K562 (cell line): ENCODE data around the gene ZMYND8. TPM values are rescaled to one million over a fixed set of nuclear protein-coding genes. Genes with fewer than 3 reads are reported as not detected.

Experiments used
- ATAC-seq: fragments of 200-7000 bp; cut with Tn5 transposase; 3 replicates; pipeline ENCODE4 v1.9.1; 2020; ENCODE audit warnings: moderate library complexity
- BruUV-seq: library from RNA; stranded (reverse); fragments of 400-500 nt; replicated peaks from 2 replicates; lab custom pipeline; 2021; lab: Mats Ljungman, UMichigan
- CTCF ChIA-PET: fragments of 300-600 bp; formaldehyde crosslinking; extraction: SDS; loops from one replicate; lab custom pipeline; 2021; ENCODE audit warnings: low intra/inter-chr PET ratio; lab: Yijun Ruan, JAX
- POLR2A ChIA-PET: fragments of 300-600, 350-650 bp; sonication (Branson Sonifier 250); formaldehyde crosslinking; extraction: SDS; loops from one replicate; lab custom pipeline; 2021; ENCODE audit warnings: antibody characterized with exemption, inconsistent platforms; lab: Yijun Ruan, JAX
- DNase-seq, 4 experiments: peaks; one replicate each; pipeline versions ENCODE4 v3.0.0 to v3.0.0-alpha.2; 2011 to 2018; ENCODE audit warnings: low spot score in 3 of 4, mixed read lengths in 3 of 4; ENCODE audit errors: extremely low read depth in 1 of 4
- FAIRE-seq: peaks from 2 replicates; lab custom pipeline; 2011; peaks lifted over from hg19 to GRCh38; lab: Jason Lieb, UNC
- H2AFZ ChIP-seq: 2 replicates; pipeline ENCODE4 v1.6.0; 2011; ENCODE audit warnings: low read depth, low read length, control low read depth, inconsistent platforms
- H3K27ac ChIP-seq: fragments of 200-600 bp; 3 replicates; pipeline ENCODE4 v1.8.0; 2011; ENCODE audit warnings: low read depth, mild to moderate bottlenecking, control low read depth, inconsistent platforms, low read length, moderate library complexity, mixed read lengths; ENCODE audit errors: extremely low read depth
- H3K27me3 ChIP-seq, 2 experiments: fragments of 300-600 bp in 1 of 2; 2 replicates in 1 of 2; 3 replicates in 1 of 2; pipeline versions ENCODE4 v1.6.0 to v1.8.0; 2011; ENCODE audit warnings: inconsistent platforms in 2 of 2, low read length in 2 of 2, mild to moderate bottlenecking in 1 of 2, mixed read lengths in 1 of 2, moderate library complexity in 1 of 2; ENCODE audit not compliant: control insufficient read depth in 2 of 2, insufficient read depth in 2 of 2
- H3K36me3 ChIP-seq: fragments of 300-600 bp; 3 replicates; pipeline ENCODE4 v1.8.0; 2011; ENCODE audit warnings: mild to moderate bottlenecking, low read length, inconsistent platforms; ENCODE audit not compliant: control insufficient read depth, insufficient read depth
- H3K4me1 ChIP-seq, 2 experiments: fragments of 200-600 bp in 1 of 2; replicated peaks in 1 of 2; 2 replicates in 1 of 2; 3 replicates in 1 of 2; pipeline versions ENCODE4 v1.5.1 to v1.8.0; 2011; ENCODE audit warnings: inconsistent platforms in 2 of 2, low read length in 2 of 2, mild to moderate bottlenecking in 1 of 2, mixed read lengths in 1 of 2, moderate library complexity in 1 of 2; ENCODE audit not compliant: control insufficient read depth in 2 of 2, insufficient read depth in 2 of 2
- H3K4me2 ChIP-seq: 2 replicates; pipeline ENCODE4 v1.6.1; 2011; ENCODE audit warnings: low read length, control low read depth, inconsistent platforms, mixed read lengths; ENCODE audit not compliant: insufficient read depth
- H3K4me3 ChIP-seq: fragments of 200-600 bp; sonication (generic), shearing (Covaris generic); 2 replicates; pipeline ENCODE4 v1.5.1; 2016; ENCODE audit warnings: control low read depth, inconsistent platforms
- H3K79me2 ChIP-seq: fragments of 200-600 bp; 3 replicates; pipeline ENCODE4 v1.8.0; 2011; ENCODE audit warnings: low read length, inconsistent platforms; ENCODE audit not compliant: control insufficient read depth, insufficient read depth
- H3K9ac ChIP-seq, 2 experiments: 2 replicates each; pipeline versions ENCODE4 v1.6.0 to v1.6.1; 2011; ENCODE audit warnings: low read depth in 2 of 2, low read length in 2 of 2, control low read depth in 1 of 2, inconsistent platforms in 1 of 2, mild to moderate bottlenecking in 1 of 2, mixed read lengths in 1 of 2; ENCODE audit not compliant: insufficient read depth in 1 of 2
- H3K9me1 ChIP-seq: one replicate; pipeline ENCODE4 v1.6.0; 2011; ENCODE audit warnings: inconsistent platforms, mild to moderate bottlenecking, low read length, moderate library complexity; ENCODE audit not compliant: control insufficient read depth, insufficient read depth
- H3K9me3 ChIP-seq: replicated peaks from 2 replicates; pipeline ENCODE4 v1.5.1; 2011; ENCODE audit warnings: low read depth, low read length, inconsistent platforms; ENCODE audit not compliant: control insufficient read depth, insufficient read depth
- H4K20me1 ChIP-seq: replicated peaks from 2 replicates; pipeline ENCODE4 v1.6.1; 2011; ENCODE audit warnings: low read length, inconsistent platforms, mixed read lengths; ENCODE audit not compliant: control insufficient read depth, insufficient read depth
- ZNF263 ChIP-seq: sonication (generic); formaldehyde crosslinking; IDR thresholded peaks from 2 replicates; pipeline ENCODE4 v1.8.0; 2022; ENCODE audit warnings: mild to moderate bottlenecking, missing genetic modification reagents, borderline replicate concordance
- WGBS: fragments of 100-300 bp; shearing (Covaris generic); methylation state at CpG from one replicate; pipeline ENCODE4 v1.1.6; 2016; ENCODE audit warnings: low coverage, mixed read lengths; ENCODE audit not compliant: insufficient coverage; ENCODE audit errors: missing lambda C conversion rate; 5-methylcytosine and 5-hydroxymethylcytosine counted together
- in situ Hi-C: fragments of 300-500 bp; cut with MboI; formaldehyde crosslinking; loops from 4 replicates; pipeline ENCODE4 v1.15.0; 2018; ENCODE audit warnings: inconsistent platforms, mixed read lengths
- intact Hi-C: fragments of 100-400 bp; cut with micrococcal nuclease; formaldehyde crosslinking; loops from 2 replicates; pipeline ENCODE4 v1.14.2; 2022
- polyA plus RNA-seq, 8 experiments: library from polyadenylated mRNA; depleted of rRNA in 4 of 8; stranded (reverse) in 5 of 8; unstranded in 3 of 8; fragments of >200 nt; fragmentation: Nextera tagmentation in 2 of 8; fragmentation: Illumina TruSeq in 1 of 8; extraction: Ambion mirVana in 2 of 8; extraction: Trizol in 1 of 8; gene quantifications; 2 replicates each; pipeline versions ENCODE4 v1.2.1 to v1.2.3, GENCODE V29; 2011 to 2014; ENCODE audit warnings: inconsistent platforms in 1 of 8, missing spikeins in 1 of 8
- total RNA-seq, 7 experiments: library from RNA; depleted of rRNA in 6 of 7; stranded (reverse); fragments of >200 nt in 6 of 7; fragmentation: Illumina TruSeq in 2 of 7; extraction: Trizol in 2 of 7; gene quantifications; 2 replicates each; pipeline versions ENCODE4 v1.2.1 to v1.2.3, GENCODE V29; 2011 to 2021; ENCODE audit warnings: low replicate concordance in 1 of 7
- TF ChIP-seq, protein P1 (sequence below), 3 experiments: fragments of 200-800 bp in 1 of 3; fragments of 250-450 bp in 1 of 3; fragments of 450-650 bp in 1 of 3; sonication (Bioruptor Pico) in 1 of 3; sonication (Bioruptor generic) in 1 of 3; formaldehyde crosslinking in 1 of 3; IDR thresholded peaks; 2 replicates each; pipeline versions ENCODE4 v1.6.1 to v1.8.0; 2016 to 2022; ENCODE audit warnings: mild to moderate bottlenecking in 2 of 3, missing genetic modification characterization in 2 of 3, missing compliant biosample characterization in 1 of 3, moderate library complexity in 1 of 3

ZMYND8 gene
- total and polyA plus RNA-seq, 9 of the 15 experiments (the other 6 are each of a cell fraction or from before 2014, with no cell fraction given) = 31.8 to 148 (median 71.9) TPM

DNA sequence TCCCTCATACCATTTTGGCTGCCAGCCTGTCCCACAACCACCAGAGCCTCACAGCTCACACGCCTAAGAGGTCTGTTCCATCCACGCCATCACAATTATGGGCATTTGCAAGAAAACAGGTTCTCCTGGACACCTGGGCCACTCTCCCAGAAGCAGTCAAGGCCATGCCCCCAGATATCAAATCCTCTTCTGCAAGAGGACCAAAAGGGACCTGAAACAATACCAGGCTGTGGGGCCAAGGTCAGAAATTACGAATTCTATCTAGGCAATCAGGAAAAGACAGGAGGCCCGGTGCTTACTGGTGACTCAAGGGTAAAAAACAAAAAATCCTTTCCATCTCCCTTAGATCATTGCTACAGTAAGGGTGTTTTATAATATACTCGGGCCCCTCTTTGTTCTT, 69.8 kb downstream of the ZMYND8 start:
- POLR2A ChIA-PET = no interaction called here
- intact Hi-C loops = no loop called here
- Histone ChIP-seq H3K4me2 (no peak overlapping the region), H3K9ac (no peak overlapping the region), H3K4me1 (no peaks in the 10 kb centered on the region), H3K4me3 (no peak overlapping the region), H3K27me3 (no peaks in the 10 kb centered on the region), H3K36me3 (peaks cover 98% of the 10 kb centered on the region), H3K9me3 (no peaks in the 10 kb centered on the region), H3K27ac (no peak overlapping the region), H3K9me1 (no peaks in the 10 kb centered on the region), H3K79me2 (peaks cover 82% of the 10 kb centered on the region), H4K20me1 (peaks cover 9% of the 10 kb centered on the region), H2AFZ (no peak overlapping the region)
- TF ChIP-seq, protein P1, sequence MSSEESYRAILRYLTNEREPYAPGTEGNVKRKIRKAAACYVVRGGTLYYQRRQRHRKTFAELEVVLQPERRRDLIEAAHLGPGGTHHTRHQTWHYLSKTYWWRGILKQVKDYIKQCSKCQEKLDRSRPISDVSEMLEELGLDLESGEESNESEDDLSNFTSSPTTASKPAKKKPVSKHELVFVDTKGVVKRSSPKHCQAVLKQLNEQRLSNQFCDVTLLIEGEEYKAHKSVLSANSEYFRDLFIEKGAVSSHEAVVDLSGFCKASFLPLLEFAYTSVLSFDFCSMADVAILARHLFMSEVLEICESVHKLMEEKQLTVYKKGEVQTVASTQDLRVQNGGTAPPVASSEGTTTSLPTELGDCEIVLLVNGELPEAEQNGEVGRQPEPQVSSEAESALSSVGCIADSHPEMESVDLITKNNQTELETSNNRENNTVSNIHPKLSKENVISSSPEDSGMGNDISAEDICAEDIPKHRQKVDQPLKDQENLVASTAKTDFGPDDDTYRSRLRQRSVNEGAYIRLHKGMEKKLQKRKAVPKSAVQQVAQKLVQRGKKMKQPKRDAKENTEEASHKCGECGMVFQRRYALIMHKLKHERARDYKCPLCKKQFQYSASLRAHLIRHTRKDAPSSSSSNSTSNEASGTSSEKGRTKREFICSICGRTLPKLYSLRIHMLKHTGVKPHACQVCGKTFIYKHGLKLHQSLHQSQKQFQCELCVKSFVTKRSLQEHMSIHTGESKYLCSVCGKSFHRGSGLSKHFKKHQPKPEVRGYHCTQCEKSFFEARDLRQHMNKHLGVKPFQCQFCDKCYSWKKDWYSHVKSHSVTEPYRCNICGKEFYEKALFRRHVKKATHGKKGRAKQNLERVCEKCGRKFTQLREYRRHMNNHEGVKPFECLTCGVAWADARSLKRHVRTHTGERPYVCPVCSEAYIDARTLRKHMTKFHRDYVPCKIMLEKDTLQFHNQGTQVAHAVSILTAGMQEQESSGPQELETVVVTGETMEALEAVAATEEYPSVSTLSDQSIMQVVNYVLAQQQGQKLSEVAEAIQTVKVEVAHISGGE (CRISPR knock-in tag; IDR thresholded peaks at IDR 0.05) = peak in 1 of 3 experiments; percentile 49; a peak in 1 of 6 replicates
- TF ChIP-seq ZNF263 (CRISPR knock-in tag) = no peak
- DNase-seq = no peak
- TSS peak; percentile 3 for BruUV-seq
- 98% methylated on average over 5 of the region's 5 CpGs for WGBS
- CTCF ChIA-PET = no interaction called here
- in situ Hi-C loops = loop anchor here (10.0 kb wide), 1 partner anchor 318 kb away; no protein-coding TSS in a partner anchor
- no peak for FAIRE-seq
- no peak for ATAC-seq
